ENCODE data around the gene ATP13A4.

GRCh38 chr3:193496658-193497057, 58.0 kb downstream of the ATP13A4 start:
- TF ChIP-seq CTCF (conservative IDR thresholded peaks at IDR 0.05) (no peak), ZFX (IDR thresholded peaks at IDR 0.05) (no peak)
